GM21723 (cell line): ENCODE measurements around the gene C1QTNF7.

Experiments
- ATAC-seq: cut with Tn5 transposase; IDR thresholded peaks from one replicate; pipeline ENCODE4 v1.9.1; 2021; ENCODE audit warnings: mild to moderate bottlenecking, moderate library complexity; ENCODE audit not compliant: unreplicated experiment

C1QTNF7 gene

GRCh38 chr4:15427701-15428100 lies at the start of gene C1QTNF7:
TSS of gene C1QTNF7 (plus strand) at chr4:15428033. CDS start at chr4:15435744, 7,711 bp downstream.
- no peak for ATAC-seq

GRCh38 chr4:15378062-15378461 lies 49.8 kb upstream of the C1QTNF7 start:
- no peak for ATAC-seq

DNA sequence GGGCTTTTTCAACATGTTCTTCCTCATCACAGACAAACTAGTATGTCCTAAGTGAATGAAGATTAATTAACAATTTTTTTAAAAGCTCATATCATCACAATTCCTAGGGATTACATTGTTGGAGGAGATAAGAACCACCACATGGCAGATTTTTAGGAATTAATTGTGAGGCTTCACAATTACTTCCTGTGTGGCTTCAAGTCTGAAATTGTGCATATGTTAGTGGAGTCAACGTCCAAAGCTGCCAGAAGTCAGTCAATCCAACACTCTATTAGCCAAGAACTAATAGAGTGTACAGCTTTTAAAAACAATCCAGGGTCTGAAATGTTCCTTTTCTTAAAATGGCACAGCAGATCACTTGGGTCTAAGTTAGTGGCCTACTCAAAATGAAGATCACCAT lies 49.3 kb upstream of the C1QTNF7 start:
- ATAC-seq = no peak

DNA sequence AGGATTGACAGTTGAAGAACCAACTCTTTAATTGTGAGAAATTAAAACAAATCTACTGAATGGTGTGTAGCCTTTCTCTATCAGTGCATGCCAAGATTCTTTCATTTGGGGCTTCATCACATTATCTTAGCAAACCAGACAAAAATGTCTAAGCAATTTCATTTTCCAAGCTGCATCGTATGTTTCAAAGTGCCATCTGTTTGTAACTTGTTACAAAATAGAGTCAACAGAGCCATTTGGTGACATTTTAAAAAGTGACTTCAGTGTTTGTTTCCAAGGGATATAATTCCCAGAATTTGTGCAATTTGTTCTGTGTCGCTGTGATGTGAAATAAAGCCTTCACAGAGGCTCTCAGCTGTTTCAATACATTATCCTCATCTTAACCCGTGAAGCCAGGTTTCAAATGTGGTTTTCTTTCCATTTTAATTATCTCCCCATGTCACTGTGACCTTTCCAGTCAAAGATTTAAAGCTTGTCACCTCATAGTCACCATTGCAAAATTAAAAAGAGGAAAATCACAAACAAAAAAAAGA lies 46.0 kb upstream of the C1QTNF7 start:
- ATAC-seq = no peak

DNA sequence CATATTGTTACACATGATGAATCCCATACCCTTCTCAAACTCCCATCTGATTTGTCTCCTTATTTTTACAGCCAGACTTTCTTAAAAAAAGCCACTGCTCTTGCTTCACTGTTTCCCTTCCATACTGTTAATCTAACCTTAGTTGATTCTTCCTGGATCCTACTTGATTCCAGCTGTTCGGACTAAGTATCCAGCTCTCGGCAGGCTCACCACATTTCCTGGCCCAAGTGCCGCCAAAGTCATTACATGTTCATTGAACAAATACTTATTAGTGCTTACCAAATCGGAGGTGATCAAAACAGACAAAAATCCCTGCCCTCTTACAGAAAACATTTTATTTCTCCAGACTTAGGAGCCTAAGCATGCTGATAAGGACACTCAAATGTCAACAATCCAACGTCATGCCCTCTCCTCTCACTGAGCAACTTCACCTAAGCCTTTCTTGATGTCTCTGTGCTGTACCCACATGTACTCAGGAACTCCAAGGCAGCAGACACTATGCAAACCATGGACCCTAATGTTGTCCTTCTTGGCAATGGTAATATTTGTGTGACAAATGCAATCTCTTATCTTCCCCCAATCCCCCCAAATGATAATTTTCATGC lies 45.1 kb upstream of the C1QTNF7 start:
- ATAC-seq = no peak

GRCh38 chr4:15385515-15385914 lies 42.3 kb upstream of the C1QTNF7 start:
- ATAC-seq = no peak

- ATAC-seq = no peak
Observed at GRCh38 chr4:15385928-15386327, 41.9 kb upstream of the C1QTNF7 start.

- no peak for ATAC-seq
Observed at GRCh38 chr4:15390494-15390893, 37.3 kb upstream of the C1QTNF7 start.

GRCh38 chr4:15392053-15392805 lies 35.6 kb upstream of the C1QTNF7 start:
- ATAC-seq = no peak

GRCh38 chr4:15395311-15395710 lies 32.5 kb upstream of the C1QTNF7 start:
- ATAC-seq = no peak

DNA sequence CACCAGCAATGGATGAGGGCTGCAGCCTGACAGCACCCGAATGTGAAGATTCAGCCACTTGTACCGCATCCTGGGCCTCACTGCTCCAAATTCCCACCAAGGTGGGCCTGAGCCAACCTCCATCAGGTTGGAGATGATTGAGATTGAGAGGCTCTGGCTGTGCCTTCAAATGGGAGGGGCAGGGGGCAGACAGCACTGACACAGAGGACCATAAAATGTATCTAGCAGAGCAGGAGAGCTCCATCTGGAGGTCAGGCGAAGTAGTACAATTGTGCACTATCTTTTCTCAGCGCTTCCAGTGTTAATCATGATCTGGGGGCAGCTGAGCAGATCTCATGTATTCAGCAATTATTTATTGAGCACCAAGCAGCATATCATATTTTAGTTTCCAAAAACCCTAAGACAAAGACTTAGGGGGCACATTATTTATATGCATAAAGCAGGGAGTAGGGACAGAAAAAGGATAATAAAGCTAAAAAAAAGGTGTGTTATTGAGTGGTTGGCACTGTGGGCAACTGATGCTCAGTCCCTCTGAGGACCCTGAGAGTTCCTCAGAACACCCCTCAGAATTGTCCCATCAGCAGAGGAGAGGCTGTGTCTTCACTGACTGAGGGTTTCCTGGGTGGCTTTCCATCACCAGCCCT lies 31.6 kb upstream of the C1QTNF7 start:
- peak; percentile 70 for ATAC-seq

DNA sequence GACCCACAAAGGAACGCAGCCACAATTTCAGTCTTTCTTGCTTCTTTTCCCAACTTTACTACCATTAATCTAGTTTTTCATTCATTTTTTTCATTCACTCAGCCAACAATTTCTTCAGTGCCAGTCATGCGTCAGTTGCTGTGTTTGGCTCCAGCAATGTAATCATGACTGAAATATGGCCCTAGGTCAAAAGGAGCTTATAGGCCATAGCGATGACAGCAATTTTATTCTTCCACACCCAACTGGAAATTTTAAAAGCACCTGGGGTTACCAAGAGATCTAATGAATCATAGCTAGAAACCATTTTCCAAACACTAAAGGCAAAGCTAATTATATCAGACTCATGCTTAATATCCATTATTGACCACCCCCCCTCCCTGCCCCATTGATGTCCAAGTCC lies 29.8 kb upstream of the C1QTNF7 start:
- no peak for ATAC-seq

GRCh38 chr4:15398732-15399131 lies 29.1 kb upstream of the C1QTNF7 start:
- no peak for ATAC-seq

GRCh38 chr4:15400226-15400625 lies 27.6 kb upstream of the C1QTNF7 start:
- no peak for ATAC-seq

GRCh38 chr4:15400981-15401671 lies 26.7 kb upstream of the C1QTNF7 start:
- ATAC-seq = peak; percentile 74

DNA sequence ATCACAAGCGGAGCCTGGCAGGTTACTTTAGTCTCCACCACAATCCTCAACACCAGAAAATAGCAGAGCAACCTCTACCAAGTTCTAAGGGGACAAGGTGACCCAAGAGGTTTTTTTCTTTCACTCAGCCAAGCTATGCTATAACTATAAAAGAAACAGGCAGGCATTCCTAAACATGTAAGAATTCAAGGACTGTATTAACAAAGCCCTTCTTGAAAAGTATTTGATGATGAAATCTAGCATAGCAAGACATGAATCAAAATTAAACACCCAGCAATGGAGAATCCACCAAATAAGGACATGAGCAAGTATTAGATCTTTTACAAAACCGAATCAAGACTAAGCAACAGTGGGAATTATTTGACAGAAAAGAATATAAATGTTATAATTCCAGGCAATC lies 25.7 kb upstream of the C1QTNF7 start:
- no peak for ATAC-seq

- no peak for ATAC-seq
Observed at GRCh38 chr4:15402974-15403373, 24.9 kb upstream of the C1QTNF7 start.

- ATAC-seq = no peak
Observed at GRCh38 chr4:15405018-15405417, 22.8 kb upstream of the C1QTNF7 start.

- ATAC-seq = no peak
Observed at GRCh38 chr4:15410750-15411149, 17.1 kb upstream of the C1QTNF7 start.

DNA sequence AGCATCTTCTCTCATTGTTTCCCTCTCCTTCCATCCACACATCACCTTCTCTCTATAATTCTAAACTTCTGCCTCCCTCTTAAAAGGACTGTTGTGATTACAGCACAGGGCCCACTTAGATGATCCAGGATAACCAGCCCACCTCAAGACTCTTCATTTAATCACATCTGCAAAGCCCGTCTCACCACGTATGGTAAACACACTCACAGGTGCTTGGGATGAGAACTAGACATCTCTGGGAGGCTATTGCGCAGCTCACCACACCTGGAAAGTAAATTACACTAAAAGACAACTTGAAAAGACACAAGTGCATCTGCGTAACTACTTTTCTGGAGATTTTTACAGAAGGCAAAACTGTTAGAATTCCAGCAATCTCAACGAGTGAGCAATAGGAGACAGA lies 15.4 kb upstream of the C1QTNF7 start:
- ATAC-seq = no peak

- no peak for ATAC-seq
Observed at GRCh38 chr4:15413010-15413622, 14.7 kb upstream of the C1QTNF7 start.
